AG04450 (cell line): ENCODE measurements around the gene HIPK1. TPM values are rescaled to one million over a fixed set of nuclear protein-coding genes. Genes with fewer than 3 reads are reported as not detected.
A peak's percentile ranks its signal among the peaks of the same experiment; 100 is the strongest.

Experiments used
- CTCF ChIA-PET: fragments of 300-600, 350-600 bp; formaldehyde crosslinking; extraction: SDS; loops from one replicate; lab custom pipeline; 2022; ENCODE audit warnings: antibody characterized with exemption, inconsistent platforms; lab: Charles Lee
- POLR2A ChIA-PET: fragments of 350-600 bp; formaldehyde crosslinking; extraction: SDS; loops from one replicate; lab custom pipeline; 2021; ENCODE audit warnings: antibody characterized with exemption, inconsistent platforms; lab: Yijun Ruan, JAX
- DNase-seq: peaks from one replicate; pipeline ENCODE4 v3.0.0-alpha.2; 2011; ENCODE audit warnings: low read depth, low spot score
- H3K27ac ChIP-seq: one replicate; pipeline ENCODE4 v1.5.1; 2012; ENCODE audit warnings: low read depth, low read length, control low read depth
- H3K27me3 ChIP-seq: one replicate; pipeline ENCODE4 v1.6.0; 2012; ENCODE audit warnings: low read length; ENCODE audit not compliant: control insufficient read depth, insufficient read depth
- H3K4me3 ChIP-seq: 2 replicates; pipeline ENCODE4 v1.5.1; 2011; ENCODE audit warnings: mild to moderate bottlenecking, low read depth, low read length, control low read depth
- H3K9me3 ChIP-seq: 2 replicates; pipeline ENCODE4 v1.5.1; 2012; ENCODE audit warnings: low read length; ENCODE audit not compliant: control insufficient read depth, insufficient read depth
- polyA plus RNA-seq: library from polyadenylated mRNA; depleted of rRNA; stranded (reverse); fragments of >200 nt; gene quantifications from 2 replicates; pipeline ENCODE4 v1.2.3, GENCODE V29; 2011
- TF ChIP-seq, protein P1 (sequence below): IDR thresholded peaks from 2 replicates; pipeline ENCODE4 v1.5.1; 2011; ENCODE audit warnings: low read depth, low read length, control low read depth, inconsistent platforms

The HIPK1 gene
- polyA plus RNA-seq, 1 experiment, result 28.4 TPM

DNA sequence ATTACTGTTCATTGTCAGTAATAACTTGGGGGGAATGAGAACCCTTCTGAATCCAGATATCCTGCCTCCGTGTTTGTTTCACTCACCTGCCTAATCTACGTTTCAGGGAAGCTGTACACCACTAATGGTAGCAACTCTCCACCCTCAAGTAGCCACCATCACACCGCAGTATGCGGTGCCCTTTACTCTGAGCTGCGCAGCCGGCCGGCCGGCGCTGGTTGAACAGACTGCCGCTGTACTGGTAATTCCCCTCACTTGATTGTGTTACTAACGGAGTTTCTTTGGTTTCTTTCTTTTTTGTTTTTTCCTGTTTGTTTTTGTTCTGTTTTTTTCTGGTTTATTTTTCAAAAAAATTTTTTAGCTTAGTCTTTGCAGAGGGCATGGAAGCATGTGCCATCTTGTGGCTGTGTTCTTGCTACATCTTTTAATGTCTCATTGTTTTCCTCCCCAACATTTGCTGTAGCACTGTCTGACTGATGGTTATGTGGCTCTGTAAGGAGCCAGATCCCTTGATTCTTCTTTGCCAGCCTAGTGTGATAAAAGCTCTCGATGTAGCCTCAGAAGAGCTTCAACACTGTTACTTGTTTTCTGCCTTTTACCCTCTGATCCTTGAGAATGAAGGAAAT, 34.3 kb downstream of the HIPK1 start:
- H3K27ac ChIP-seq, result no peak overlapping the region
- ChIA-PET CTCF (interaction anchor here (0.7 to 3.3 kb wide), 11 partner anchors 13 to 890 kb away, joined by 3 to 40 read pairs (median 5); partner anchors contain the start of gene OLFML3), POLR2A (interaction anchor here (0.9 kb wide), 1 partner anchor 34 kb away, joined by 3 read pairs; the partner anchor contains the start of gene HIPK1)
- DNase-seq, result no peak
- no peaks in the 10 kb centered on the region for H3K27me3 ChIP-seq
- no peaks in the 10 kb centered on the region for H3K9me3 ChIP-seq
- TF ChIP-seq, protein P1, sequence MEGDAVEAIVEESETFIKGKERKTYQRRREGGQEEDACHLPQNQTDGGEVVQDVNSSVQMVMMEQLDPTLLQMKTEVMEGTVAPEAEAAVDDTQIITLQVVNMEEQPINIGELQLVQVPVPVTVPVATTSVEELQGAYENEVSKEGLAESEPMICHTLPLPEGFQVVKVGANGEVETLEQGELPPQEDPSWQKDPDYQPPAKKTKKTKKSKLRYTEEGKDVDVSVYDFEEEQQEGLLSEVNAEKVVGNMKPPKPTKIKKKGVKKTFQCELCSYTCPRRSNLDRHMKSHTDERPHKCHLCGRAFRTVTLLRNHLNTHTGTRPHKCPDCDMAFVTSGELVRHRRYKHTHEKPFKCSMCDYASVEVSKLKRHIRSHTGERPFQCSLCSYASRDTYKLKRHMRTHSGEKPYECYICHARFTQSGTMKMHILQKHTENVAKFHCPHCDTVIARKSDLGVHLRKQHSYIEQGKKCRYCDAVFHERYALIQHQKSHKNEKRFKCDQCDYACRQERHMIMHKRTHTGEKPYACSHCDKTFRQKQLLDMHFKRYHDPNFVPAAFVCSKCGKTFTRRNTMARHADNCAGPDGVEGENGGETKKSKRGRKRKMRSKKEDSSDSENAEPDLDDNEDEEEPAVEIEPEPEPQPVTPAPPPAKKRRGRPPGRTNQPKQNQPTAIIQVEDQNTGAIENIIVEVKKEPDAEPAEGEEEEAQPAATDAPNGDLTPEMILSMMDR, result peak; percentile 30
- H3K4me3 ChIP-seq, result no peak overlapping the region

DNA sequence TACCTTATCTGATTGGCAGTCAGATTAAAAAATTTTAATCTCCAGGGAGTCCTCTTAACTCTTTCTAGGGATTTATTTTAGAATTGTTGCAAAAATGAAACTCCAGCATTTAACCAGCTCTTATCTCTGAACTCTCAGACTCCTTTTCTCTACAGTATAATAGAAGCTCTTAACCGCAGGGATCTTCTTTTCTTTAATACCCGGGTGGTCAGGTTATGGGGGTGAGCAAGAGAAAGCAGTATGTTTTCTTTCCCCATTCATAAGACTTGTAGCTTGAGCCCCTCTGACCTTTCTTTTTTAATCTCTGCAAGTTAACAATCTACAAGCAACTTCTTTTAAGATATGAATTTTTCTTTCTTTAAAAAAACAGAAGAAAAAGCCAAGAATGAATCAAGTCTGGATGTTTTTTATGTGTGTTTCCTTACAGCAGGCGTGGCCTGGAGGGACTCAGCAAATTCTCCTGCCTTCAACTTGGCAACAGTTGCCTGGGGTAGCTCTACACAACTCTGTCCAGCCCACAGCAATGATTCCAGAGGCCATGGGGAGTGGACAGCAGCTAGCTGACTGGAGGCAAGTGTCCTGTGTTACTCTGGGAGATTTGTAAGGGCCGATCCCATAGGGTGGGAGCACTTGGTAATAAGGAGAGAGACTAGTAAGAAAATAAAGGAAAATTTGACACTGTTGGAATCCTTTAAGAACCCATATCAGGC, 36.7 kb downstream of the HIPK1 start:
- DNase-seq, result no peak
- ChIA-PET CTCF (interaction anchor here (0.6 to 3.3 kb wide), 4 partner anchors 8 to 317 kb away, joined by 3 to 20 read pairs (median 4); no protein-coding TSS in a partner anchor), POLR2A (no interaction called here)
- no peaks in the 10 kb centered on the region for H3K9me3 ChIP-seq
- no peaks in the 10 kb centered on the region for H3K27me3 ChIP-seq
- TF ChIP-seq, protein P1, result no peak
- no peak overlapping the region for H3K27ac ChIP-seq
- no peak overlapping the region for H3K4me3 ChIP-seq

DNA sequence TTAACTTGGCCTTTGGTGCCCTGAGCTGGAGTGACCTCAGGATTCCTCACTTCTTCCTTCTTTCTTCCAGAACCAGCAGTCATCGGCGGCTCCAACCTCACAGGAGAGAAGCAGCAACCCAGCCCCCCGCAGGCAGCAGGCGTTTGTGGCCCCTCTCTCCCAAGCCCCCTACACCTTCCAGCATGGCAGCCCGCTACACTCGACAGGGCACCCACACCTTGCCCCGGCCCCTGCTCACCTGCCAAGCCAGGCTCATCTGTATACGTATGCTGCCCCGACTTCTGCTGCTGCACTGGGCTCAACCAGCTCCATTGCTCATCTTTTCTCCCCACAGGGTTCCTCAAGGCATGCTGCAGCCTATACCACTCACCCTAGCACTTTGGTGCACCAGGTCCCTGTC, 43.8 kb downstream of the HIPK1 start:
- POLR2A ChIA-PET, result no interaction called here
- no peaks in the 10 kb centered on the region for H3K9me3 ChIP-seq
- DNase-seq, result no peak
- H3K4me3 ChIP-seq, result no peak overlapping the region
- H3K27ac ChIP-seq, result no peak overlapping the region
- TF ChIP-seq, protein P1, result no peak
- H3K27me3 ChIP-seq, result no peaks in the 10 kb centered on the region
- CTCF ChIA-PET, result interaction anchor here (1.1 kb wide), 1 partner anchor 42 kb away, joined by 3 read pairs; no protein-coding TSS in a partner anchor

DNA sequence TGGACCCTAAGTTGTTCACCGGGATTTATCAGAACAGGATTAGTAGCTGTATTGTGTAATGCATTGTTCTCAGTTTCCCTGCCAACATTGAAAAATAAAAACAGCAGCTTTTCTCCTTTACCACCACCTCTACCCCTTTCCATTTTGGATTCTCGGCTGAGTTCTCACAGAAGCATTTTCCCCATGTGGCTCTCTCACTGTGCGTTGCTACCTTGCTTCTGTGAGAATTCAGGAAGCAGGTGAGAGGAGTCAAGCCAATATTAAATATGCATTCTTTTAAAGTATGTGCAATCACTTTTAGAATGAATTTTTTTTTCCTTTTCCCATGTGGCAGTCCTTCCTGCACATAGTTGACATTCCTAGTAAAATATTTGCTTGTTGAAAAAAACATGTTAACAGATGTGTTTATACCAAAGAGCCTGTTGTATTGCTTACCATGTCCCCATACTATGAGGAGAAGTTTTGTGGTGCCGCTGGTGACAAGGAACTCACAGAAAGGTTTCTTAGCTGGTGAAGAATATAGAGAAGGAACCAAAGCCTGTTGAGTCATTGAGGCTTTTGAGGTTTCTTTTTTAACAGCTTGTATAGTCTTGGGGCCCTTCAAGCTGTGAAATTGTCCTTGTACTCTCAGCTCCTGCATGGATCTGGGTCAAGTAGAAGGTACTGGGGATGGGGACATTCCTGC, 46.2 kb downstream of the HIPK1 start:
- ChIA-PET POLR2A (interaction anchor here (0.6 kb wide), 1 partner anchor 885 kb away, joined by 3 read pairs; no protein-coding TSS in a partner anchor), CTCF (interaction anchor here (0.5 to 7.1 kb wide), 7 partner anchors 11 to 1224 kb away, joined by 3 to 122 read pairs (median 7); no protein-coding TSS in a partner anchor)
- TF ChIP-seq, protein P1, result no peak
- H3K27ac ChIP-seq, result no peak overlapping the region
- no peak for DNase-seq
- H3K27me3 ChIP-seq, result no peaks in the 10 kb centered on the region
- no peaks in the 10 kb centered on the region for H3K9me3 ChIP-seq
- H3K4me3 ChIP-seq, result no peak overlapping the region
